ENCODE measurements around the gene EML4.
A peak's percentile ranks its signal among the peaks of the same experiment; 100 is the strongest.

The EML4 gene

DNA sequence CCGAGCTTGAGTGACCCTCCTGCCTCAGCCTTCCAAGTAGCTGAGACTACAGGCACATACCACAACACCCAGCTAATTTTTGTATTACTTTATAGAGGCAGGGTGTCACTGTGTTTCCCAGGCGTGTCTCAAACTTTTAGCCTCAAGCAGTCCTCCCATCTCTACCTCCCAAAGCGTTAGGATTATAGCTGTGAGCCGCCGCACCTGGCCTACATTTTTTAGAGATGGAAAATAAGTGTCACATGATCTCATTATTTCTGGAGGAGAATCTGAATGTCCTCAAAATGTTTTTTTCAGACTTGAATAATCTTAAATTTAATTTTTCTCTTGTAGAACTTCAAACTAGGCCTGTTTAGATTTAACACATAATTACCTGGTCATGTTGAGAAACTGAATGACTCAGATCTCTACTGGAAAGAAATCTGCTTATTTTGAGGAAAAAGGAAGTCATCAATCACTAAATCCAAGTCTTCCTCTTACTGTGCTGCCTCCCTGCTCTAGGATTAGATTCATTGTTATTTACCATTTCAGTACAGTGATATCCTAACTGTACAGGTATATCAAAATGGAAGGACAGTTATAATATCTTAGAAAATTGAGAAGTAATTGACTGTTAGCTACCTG is 99.5 kb downstream of the EML4 start:
- FAIRE-seq = no peak

DNA sequence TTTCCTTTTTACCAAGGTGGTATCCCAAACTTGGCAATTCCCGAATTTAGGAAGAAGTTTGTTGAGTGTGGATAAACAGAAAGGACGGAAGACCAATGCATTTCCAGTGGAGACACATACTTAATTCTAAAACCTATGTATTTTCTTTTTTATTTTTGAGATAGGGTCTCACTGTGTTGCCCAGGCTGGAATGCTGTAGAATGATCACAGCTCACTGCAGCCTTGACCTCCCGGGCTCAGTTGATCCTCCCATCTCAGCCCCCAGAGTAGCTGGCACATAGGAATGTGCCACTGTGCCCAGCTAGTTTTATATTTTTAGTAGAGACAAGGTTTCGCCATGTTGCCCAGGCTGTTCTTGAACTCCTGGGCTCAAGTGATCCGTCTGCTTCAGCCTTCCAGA is 101.6 kb downstream of the EML4 start:
- no peak for FAIRE-seq

DNA sequence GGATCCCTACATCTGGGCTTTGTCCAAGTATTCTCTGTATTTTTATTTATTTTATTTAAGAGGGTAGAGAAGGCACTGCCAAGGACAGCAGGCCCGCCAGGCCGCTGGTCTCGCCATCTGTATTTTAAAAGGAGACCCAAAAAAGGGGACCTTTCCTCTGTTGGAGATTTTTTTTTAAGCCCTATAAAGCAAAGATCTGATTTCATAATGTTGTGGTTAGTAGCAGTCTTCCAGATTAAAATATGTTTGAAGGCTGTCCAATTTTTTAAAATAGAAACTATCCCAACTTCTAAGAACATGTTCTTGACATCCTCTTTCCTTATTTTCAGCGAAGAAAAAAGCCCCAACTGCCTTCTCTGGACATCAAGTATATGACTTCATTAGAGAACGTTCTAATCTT is 102.1 kb downstream of the EML4 start:
- FAIRE-seq = peak; percentile 80

- FAIRE-seq = no peak
Measured at GRCh38 chr2:42274863-42275262, 105.7 kb downstream of the EML4 start.

DNA sequence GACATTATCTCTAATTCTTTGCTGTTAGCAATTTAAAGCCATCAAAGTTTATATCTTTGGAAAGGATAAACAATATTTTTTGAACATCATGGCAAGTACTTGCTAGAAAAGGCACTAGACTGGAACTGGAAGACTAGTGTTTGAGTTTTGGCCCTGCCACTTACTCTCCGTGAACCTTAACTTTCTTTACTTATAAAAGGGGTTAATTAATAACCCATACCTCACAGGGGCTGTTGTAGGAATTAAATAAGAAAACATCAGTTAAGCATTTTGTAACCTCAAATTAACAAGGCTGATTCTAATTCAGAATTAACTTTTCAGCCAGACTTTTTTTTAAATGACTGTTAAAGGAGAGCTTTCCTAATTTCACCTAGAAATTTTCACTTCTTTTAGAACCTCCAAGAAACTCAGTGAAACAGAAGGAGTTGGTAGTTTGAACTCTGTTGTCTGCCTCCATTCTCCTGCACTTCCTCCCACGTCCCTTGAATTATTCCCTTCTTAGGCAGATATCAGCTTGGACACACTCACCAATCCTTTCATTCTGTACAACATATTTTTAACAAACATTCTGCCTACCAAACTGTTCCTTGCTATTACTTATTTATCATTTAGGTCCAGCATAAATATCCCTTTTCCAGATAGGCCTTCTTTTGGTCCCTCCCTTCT is 112.4 kb downstream of the EML4 start:
- no peak for FAIRE-seq

DNA sequence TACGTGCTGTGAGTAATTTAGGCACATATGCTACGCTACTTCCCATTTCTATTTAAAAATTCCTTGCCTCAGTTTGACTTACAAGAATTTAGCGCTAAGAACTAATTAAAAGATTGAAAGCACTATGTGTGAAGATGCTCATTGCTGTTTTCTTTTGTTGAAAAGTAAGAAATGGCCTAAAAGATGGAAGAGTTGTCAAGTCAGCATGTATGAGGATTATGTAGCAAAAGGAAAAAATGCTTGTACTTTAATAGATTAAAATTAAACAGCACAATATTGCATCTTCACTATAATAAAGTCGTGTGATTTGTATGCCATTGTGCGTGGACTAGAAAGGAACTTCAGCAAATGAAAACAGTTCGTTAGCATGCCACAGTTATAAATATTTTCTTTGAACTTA is 114.9 kb downstream of the EML4 start:
- no peak for FAIRE-seq

DNA sequence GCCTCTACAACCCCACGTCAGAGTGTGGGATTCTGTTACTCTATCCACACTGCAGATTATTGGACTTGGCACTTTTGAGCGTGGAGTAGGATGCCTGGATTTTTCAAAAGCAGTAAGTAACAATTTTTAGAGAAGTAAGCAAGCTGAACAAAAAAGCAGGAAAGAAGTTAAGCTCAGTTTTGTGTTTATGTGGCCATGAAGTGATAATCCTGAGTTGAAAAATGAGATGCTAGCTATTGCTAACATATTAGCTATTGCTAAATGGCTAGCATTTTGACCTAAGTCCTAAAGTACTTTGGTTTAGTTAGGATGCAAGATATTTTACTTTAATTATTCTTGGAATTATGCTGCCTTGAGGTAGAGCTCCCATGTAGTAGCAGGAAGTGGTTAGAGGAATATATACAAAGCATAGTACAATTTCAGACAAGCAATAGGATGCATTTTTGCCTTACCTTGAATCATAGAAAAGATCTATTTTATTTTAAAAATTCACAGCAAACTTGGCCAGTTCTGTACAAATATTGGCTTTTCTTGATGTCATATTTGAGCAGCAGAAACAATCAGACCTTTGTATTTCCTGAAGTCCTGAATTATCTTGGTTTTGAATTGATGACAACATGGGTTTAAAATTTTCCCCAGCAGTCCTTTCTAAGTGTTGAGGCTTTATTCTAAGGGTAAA is 117.3 kb downstream of the EML4 start:
- FAIRE-seq = no peak

DNA sequence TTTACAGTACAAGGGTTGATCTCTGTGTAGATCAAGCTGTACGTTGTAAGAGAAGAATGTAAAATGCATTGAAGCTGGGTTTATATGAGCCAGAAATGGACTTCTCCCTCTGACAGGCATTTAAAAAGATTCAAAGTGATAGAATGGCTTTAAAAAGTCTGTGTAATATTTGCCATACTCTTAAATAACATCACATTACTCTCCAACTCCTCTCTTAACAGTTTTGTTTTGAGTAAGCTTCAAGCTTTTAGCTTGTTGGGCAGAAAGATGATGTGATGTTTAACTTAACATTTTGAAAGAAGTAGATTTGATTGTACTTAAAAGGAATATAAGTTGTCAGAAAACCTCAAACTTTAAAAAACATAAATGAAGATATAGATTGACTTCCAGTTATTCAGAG is 119.7 kb downstream of the EML4 start:
- FAIRE-seq = no peak

DNA sequence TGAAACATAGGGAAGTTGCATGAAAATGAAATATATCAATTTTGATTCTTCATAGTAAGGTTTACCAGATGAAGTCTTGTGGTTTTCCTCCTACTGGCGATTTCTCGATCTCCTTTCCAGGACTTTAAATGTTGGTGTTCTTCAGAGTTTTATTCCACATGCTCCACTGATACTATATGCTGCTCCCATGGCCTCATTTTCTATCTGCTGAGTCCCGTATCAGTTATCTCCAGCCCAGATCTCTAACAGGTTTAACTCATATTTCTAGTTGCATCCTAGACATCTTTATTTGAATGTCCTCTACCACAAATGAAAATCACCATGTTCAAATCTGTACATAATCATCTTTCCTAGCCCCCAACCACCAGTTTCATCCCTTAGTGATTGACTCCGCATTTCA is 120.1 kb downstream of the EML4 start:
- FAIRE-seq = no peak

- no peak for FAIRE-seq
Measured at GRCh38 chr2:42290005-42290404, 120.9 kb downstream of the EML4 start.

GRCh38 chr2:42293019-42293418 is 123.9 kb downstream of the EML4 start:
- FAIRE-seq = no peak

GRCh38 chr2:42296226-42296625 is 127.1 kb downstream of the EML4 start:
- FAIRE-seq = no peak

- no peak for FAIRE-seq
Measured at GRCh38 chr2:42297322-42297936, 128.3 kb downstream of the EML4 start.

DNA sequence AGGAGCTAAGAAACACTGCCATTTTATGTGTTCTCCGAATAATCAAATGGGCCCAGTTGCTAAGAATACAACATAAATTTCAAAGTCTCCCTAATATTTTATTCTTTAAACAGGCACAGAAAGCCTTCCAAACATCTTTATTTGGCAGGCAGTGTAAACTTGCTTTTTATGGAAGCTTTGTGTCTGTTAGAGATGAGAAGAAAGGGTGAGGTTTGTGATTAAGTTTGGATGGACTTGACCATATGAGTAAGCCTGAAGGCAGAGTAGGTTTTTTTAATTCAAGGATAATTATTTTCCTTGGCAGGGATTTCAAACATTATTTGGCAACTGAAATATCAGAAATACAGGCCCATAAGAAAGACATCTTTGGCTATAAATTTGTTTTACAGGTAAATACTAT is 129.0 kb downstream of the EML4 start:
- FAIRE-seq = no peak

- no peak for FAIRE-seq
Measured at GRCh38 chr2:42298996-42299754, 130.0 kb downstream of the EML4 start.

DNA sequence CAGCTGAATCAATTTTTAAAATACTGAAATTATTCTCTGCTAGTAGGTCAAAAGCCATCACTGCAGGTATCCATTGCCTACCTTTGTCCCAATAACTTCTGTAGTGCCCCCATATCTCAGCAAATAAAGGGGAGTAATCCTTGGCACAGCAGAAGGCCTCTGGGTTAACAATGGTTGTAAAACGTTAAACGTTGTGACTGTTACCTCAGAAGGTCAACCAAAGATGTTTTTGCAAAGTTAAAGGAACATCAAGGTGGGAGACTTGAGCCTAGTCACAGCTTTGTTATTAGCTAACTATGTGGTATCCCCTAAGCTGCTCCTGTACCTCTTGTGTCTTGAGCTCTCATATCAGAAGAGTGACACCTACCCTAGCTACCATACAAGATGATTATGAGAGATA is 131.4 kb downstream of the EML4 start:
- FAIRE-seq = no peak

DNA sequence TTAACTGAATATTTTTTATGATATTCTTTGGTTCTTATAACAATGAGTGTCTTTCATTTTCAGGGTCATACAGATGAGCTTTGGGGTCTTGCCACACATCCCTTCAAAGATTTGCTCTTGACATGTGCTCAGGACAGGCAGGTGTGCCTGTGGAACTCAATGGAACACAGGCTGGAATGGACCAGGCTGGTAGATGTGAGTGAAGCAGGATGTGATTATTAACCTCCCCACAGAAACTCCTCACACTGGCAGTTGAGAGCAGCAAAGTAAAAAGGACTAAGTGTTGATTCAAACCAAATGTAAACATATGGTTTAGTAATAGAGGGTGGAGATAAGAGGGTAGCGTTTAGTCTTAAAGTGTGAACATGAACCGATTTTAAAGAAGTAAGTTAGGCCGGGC is 134.1 kb downstream of the EML4 start:
- FAIRE-seq = no peak

DNA sequence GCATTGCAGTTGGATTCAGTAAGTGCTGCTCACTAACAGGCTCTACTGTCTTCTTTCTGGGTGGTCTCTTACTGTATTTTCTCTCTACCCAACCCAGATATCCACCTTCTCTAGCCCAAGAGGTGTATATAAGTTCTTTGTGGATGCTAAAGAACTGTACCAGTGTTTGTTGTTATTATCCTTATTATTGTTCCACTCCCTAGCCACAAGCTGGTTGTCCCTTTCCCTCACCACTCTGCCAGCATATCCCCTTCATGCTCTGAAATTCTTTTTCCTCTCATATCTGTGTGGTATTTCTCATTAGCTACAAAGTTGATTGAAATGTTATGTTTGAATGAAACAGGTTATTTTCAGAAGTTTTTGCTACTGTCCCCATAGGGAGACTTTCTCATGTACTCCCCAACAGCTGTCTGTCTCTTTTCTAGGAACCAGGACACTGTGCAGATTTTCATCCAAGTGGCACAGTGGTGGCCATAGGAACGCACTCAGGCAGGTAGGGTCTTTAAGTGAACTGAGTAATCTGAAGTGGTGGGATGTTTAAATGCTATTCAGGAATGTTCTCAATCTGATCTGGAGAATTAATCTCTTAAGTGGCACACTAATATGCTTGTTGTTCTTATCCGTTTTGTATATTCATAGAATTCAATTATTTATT is 135.0 kb downstream of the EML4 start:
- no peak for FAIRE-seq

GRCh38 chr2:42307180-42307579 is 138.0 kb downstream of the EML4 start:
- FAIRE-seq = no peak

DNA sequence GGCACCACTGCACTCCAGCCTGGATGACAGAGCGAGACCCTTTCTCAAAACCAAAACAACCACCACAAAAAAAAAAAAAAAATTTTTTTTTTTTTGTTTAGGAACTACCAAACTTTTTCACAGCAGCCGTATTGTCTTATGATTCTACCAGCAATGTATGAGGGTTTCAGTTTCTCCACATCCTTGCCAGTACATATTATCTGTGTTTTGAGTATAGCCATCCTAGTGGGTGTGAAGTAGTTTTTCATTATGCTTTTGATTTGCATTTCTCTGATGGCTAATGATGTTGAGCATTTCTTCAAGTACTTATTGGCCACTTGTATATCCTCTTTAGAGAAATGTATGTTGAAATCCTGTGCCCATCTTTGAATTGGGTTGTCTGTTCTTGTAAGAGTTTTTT is 140.2 kb downstream of the EML4 start:
- FAIRE-seq = no peak

DNA sequence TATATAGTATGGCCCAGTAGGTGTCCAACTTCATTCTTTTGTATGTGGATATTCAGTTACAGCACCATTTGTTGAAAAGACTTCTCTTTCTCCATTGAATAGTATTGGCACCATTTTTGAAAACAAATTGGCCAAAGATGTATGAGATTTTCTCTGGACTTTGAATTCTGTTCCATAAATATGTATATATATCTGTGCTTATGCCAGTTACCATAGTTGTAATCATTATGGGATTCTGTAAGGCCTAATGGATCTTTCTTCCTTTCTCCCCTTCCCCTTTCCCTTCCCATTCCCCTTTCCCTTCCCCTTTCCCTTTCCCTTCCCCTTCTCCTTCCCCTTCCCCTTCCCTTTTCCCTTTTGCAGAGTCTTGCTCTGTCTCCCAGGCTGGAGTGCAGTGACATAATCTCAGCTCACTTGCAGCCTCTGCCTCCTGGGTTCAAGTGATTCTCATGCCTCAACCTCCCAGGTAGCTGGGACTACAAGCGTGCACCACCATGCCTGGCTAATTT is 140.9 kb downstream of the EML4 start:
- FAIRE-seq = no peak

DNA sequence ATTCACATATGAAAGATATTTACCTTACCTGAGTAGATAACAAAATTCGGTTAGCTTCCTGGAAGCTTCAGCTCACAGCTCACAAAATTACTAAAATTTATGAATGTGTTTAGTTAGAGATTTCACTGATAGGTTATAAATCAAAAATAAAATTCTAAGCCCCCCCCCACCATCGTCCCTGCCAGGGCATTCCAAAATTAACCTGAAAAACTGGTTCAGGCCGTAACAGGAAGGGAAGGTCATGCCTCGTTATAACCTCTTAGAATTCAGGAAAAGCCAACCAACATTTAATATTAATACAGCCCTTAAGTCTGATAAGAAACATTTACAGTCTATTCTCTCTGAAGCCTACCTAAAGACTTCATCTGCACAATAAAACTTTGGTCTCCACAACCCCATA is 143.0 kb downstream of the EML4 start:
- FAIRE-seq = no peak
